B cell (primary cell): ENCODE results near the gene FUBP3. TPM values are rescaled to one million over a fixed set of nuclear protein-coding genes. Genes with fewer than 3 reads are reported as not detected.

ENCODE experiments used
- ATAC-seq: fragments of 200-7000 bp; cut with Tn5 transposase; one replicate; pipeline ENCODE4 v1.10.0; 2021; ENCODE audit warnings: low read depth, mild to moderate bottlenecking, moderate number of reproducible peaks, moderate library complexity
- CTCF ChIA-PET: fragments of 350-600 bp; sonication (Branson Sonifier 250); formaldehyde crosslinking; loops from one replicate; lab custom pipeline; 2021; ENCODE audit warnings: antibody characterized with exemption, inconsistent platforms; lab: Charles Lee
- POLR2A ChIA-PET: fragments of 350-600 bp; sonication (Branson Sonifier 250); formaldehyde crosslinking; loops from one replicate; lab custom pipeline; 2021; ENCODE audit warnings: antibody characterized with exemption; lab: Charles Lee
- DNase-seq: peaks from one replicate; pipeline ENCODE4 v3.0.0; 2013
- H2AFZ ChIP-seq: 2 replicates; pipeline ENCODE4 v1.6.1; 2012; ENCODE audit warnings: mild to moderate bottlenecking, low read depth, low read length; ENCODE audit not compliant: insufficient read depth, poor library complexity, severe bottlenecking
- H3K27ac ChIP-seq, 2 donors: 1 replicate in 1 of 2; 2 replicates in 1 of 2; pipeline ENCODE4 v1.5.1; 2012 to 2013; ENCODE audit warnings: low read length in 2 of 2, mild to moderate bottlenecking in 2 of 2, moderate library complexity in 1 of 2
- H3K27me3 ChIP-seq, 4 experiments: fragments of 200-600 bp in 1 of 4; sonication (generic) in 1 of 4; replicated peaks in 1 of 4; 1 replicate in 2 of 4; 2 replicates in 2 of 4; pipeline versions ENCODE4 v1.6.1 to v1.7.0; 2013 to 2016; ENCODE audit warnings: low read length in 3 of 4, mild to moderate bottlenecking in 2 of 4, mixed read lengths in 1 of 4, moderate library complexity in 1 of 4; ENCODE audit not compliant: insufficient read depth in 4 of 4, control insufficient read depth in 3 of 4; ENCODE audit errors: control extremely low read depth in 1 of 4
- H3K36me3 ChIP-seq, 2 experiments: replicated peaks in 1 of 2; 1 replicate in 1 of 2; 2 replicates in 1 of 2; pipeline versions ENCODE4 v1.6.1 to v1.7.1; 2013; ENCODE audit warnings: low read length in 1 of 2; ENCODE audit not compliant: insufficient read depth in 2 of 2, control insufficient read depth in 1 of 2; ENCODE audit errors: control extremely low read depth in 1 of 2, extremely low read depth in 1 of 2
- H3K4me1 ChIP-seq, 2 donors: fragments of 200-600 bp in 1 of 2; sonication (generic) in 1 of 2; 1 replicate in 1 of 2; 2 replicates in 1 of 2; pipeline versions ENCODE4 v1.5.1 to v1.6.1; 2013 to 2017; ENCODE audit warnings: low read length in 2 of 2; ENCODE audit not compliant: control insufficient read depth in 2 of 2, insufficient read depth in 2 of 2
- H3K4me2 ChIP-seq: replicated peaks from 2 replicates; pipeline ENCODE3; 2012; ENCODE audit warnings: mild to moderate bottlenecking, low read depth, low read length; ENCODE audit not compliant: poor library complexity, severe bottlenecking
- H3K4me3 ChIP-seq, 5 experiments: fragments of 200-600 bp in 1 of 5; sonication (generic) in 1 of 5; 1 replicate in 3 of 5; 2 replicates in 2 of 5; pipeline versions ENCODE4 v1.5.1 to v1.7.0; 2011 to 2016; ENCODE audit warnings: low read length in 4 of 5, mild to moderate bottlenecking in 4 of 5, low read depth in 2 of 5, control low read depth in 1 of 5, moderate library complexity in 1 of 5; ENCODE audit not compliant: insufficient read depth in 1 of 5; ENCODE audit errors: control extremely low read depth in 1 of 5, extremely low read depth in 1 of 5
- H3K79me2 ChIP-seq: fragments of 200-600 bp; sonication (generic); one replicate; pipeline ENCODE4 v1.6.0; 2016; ENCODE audit warnings: low read length; ENCODE audit not compliant: control insufficient read depth, insufficient read depth
- H3K9ac ChIP-seq: fragments of 200-600 bp; sonication (generic); 2 replicates; pipeline ENCODE4 v1.6.1; 2017; ENCODE audit warnings: mild to moderate bottlenecking, low read length, moderate library complexity
- H3K9me3 ChIP-seq, 3 donors: one replicate each; pipeline versions ENCODE4 v1.6.1 to v1.7.1; 2013; ENCODE audit warnings: low read length in 2 of 3; ENCODE audit not compliant: control insufficient read depth in 2 of 3, insufficient read depth in 1 of 3; ENCODE audit errors: control extremely low read depth in 1 of 3
- H4K20me1 ChIP-seq: 2 replicates; pipeline ENCODE4 v1.6.0; 2012; ENCODE audit warnings: mild to moderate bottlenecking, low read length; ENCODE audit not compliant: insufficient read depth, control insufficient read depth, poor library complexity, severe bottlenecking
- H3K27ac Mint-ChIP-seq: one replicate; pipeline ENCODE4 v1.8.0; 2021; ENCODE audit warnings: mixed read lengths
- H3K27me3 Mint-ChIP-seq: one replicate; pipeline ENCODE4 v1.8.0; 2021; ENCODE audit warnings: mixed read lengths
- H3K4me1 Mint-ChIP-seq: one replicate; pipeline ENCODE4 v1.8.0; 2021; ENCODE audit warnings: mixed read lengths
- H3K4me3 Mint-ChIP-seq: one replicate; pipeline ENCODE4 v1.8.0; 2021; ENCODE audit warnings: mixed read lengths
- H3K9me3 Mint-ChIP-seq: one replicate; pipeline ENCODE4 v1.8.0; 2022; ENCODE audit warnings: mixed read lengths; ENCODE audit not compliant: insufficient read depth
- CTCF ChIP-seq: fragments of 200-600 bp; IDR thresholded peaks from one replicate; pipeline ENCODE4 v1.8.0; 2022; ENCODE audit warnings: antibody characterized with exemption, mild to moderate bottlenecking
- EZH2 ChIP-seq: IDR thresholded peaks from 2 replicates; pipeline ENCODE4 v1.6.1; 2012; ENCODE audit warnings: borderline replicate concordance, low read depth, mild to moderate bottlenecking, moderate library complexity, low read length; ENCODE audit not compliant: insufficient read depth, poor library complexity, severe bottlenecking
- WGBS: methylation state at CpG from one replicate; pipeline ENCODE4 v1.1.5; 2013; ENCODE audit warnings: missing lambda C conversion rate; ENCODE audit not compliant: insufficient coverage; 5-methylcytosine and 5-hydroxymethylcytosine counted together
- intact Hi-C: fragments of 100-400 bp; cut with micrococcal nuclease; formaldehyde crosslinking; loops from one replicate; pipeline ENCODE4 v1.10.0; 2022
- polyA plus RNA-seq: library from polyadenylated mRNA; depleted of rRNA; stranded (reverse); fragments of >200 nt; gene quantifications from 2 replicates; pipeline ENCODE4 v1.2.3, GENCODE V29; 2012
- total RNA-seq, 2 donors: library from RNA; stranded (reverse); fragments of 120-200 nt in 1 of 2; gene quantifications; 1 replicate in 1 of 2; 2 replicates in 1 of 2; pipeline versions ENCODE4 v1.2.3 to v1.2.4, GENCODE V29; 2013 to 2022

FUBP3 gene
- total and polyA plus RNA-seq, 2 donors (not counting 1 experiment from before 2014, with no cell fraction given): 45.7 to 79.4 TPM

GRCh38 chr9:130651221-130651620 lies 71.8 kb downstream of the FUBP3 start:
- no peaks in the 10 kb centered on the region for H3K4me1 ChIP-seq
- H3K27ac ChIP-seq: no peak overlapping the region
- H3K4me3 Mint-ChIP-seq: no peak overlapping the region
- ChIA-PET POLR2A (no interaction called here), CTCF (no interaction called here)
- no peak for TF ChIP-seq CTCF
- TF ChIP-seq EZH2: no peak
- WGBS: 87% methylated on average over 13 of the region's 15 CpGs
- intact Hi-C loops: no loop called here
- H4K20me1 ChIP-seq: no peaks in the 10 kb centered on the region
- H3K4me2 ChIP-seq: no peak overlapping the region
- no peaks in the 10 kb centered on the region for H3K4me1 Mint-ChIP-seq
- H3K9me3 ChIP-seq: peaks cover 0 to 4% (median 0%) of the 10 kb centered on the region in 3 donors
- no peaks in the 10 kb centered on the region for H3K79me2 ChIP-seq
- H3K36me3 ChIP-seq: no peaks in the 10 kb centered on the region
- H2AFZ ChIP-seq: no peak overlapping the region
- no peak overlapping the region for H3K4me3 ChIP-seq
- H3K9me3 Mint-ChIP-seq: peaks cover 2% of the 10 kb centered on the region
- H3K27me3 Mint-ChIP-seq: peaks cover 20% of the 10 kb centered on the region
- DNase-seq: no peak
- H3K27me3 ChIP-seq: peaks cover 0 to 3% (median 1%) of the 10 kb centered on the region in 4 experiments
- no peak overlapping the region for H3K27ac Mint-ChIP-seq
- no peak overlapping the region for H3K9ac ChIP-seq
- ATAC-seq: no peak

- Histone ChIP-seq H3K4me2 (no peak overlapping the region), H3K79me2 (no peaks in the 10 kb centered on the region), H2AFZ (no peak overlapping the region), H3K4me1 (no peaks in the 10 kb centered on the region), H3K9me3 (peaks cover 0 to 4% (median 0%) of the 10 kb centered on the region in 3 donors), H3K4me3 (no peak overlapping the region), H3K36me3 (no peaks in the 10 kb centered on the region), H3K27me3 (peaks cover 0 to 8% (median 1%) of the 10 kb centered on the region in 4 experiments), H4K20me1 (no peaks in the 10 kb centered on the region), H3K27ac (no peak overlapping the region), H3K9ac (no peak overlapping the region)
- WGBS: 94% methylated on average over 14 of the region's 18 CpGs
- ChIA-PET POLR2A (no interaction called here), CTCF (no interaction called here)
- Mint-ChIP-seq H3K4me3 (no peak overlapping the region), H3K27me3 (peaks cover 21% of the 10 kb centered on the region), H3K9me3 (no peaks in the 10 kb centered on the region), H3K4me1 (no peaks in the 10 kb centered on the region), H3K27ac (no peak overlapping the region)
- intact Hi-C loops: no loop called here
- TF ChIP-seq EZH2 (no peak), CTCF (no peak)
- DNase-seq (no peak), ATAC-seq (no peak)
Observed at GRCh38 chr9:130651752-130652151, 72.4 kb downstream of the FUBP3 start.
